Activated CD4-positive, alpha-beta memory T cell treated with anti-CD3 and anti-CD28 coated beads, Interleukin-2, amount 10 ng/mL, durations not matched to agents 7 days and 5 days (primary cell): ENCODE data around the gene NTN4. TPM values are rescaled to one million over a fixed set of nuclear protein-coding genes. Genes with fewer than 3 reads are reported as not detected.
"Not testable (repeated sequence)": the region's sequence is repeated elsewhere in the genome, so short reads cannot be mapped to it uniquely, and the experiment has no call there.

Experiments used
- CTCF ChIA-PET: fragments of 350-600 bp; sonication (Branson Sonifier 250); formaldehyde crosslinking; loops from one replicate; lab custom pipeline; 2021; ENCODE audit warnings: antibody characterized with exemption, inconsistent platforms; lab: Charles Lee
- POLR2A ChIA-PET: fragments of 350-600 bp; sonication (Branson Sonifier 250); formaldehyde crosslinking; loops from one replicate; lab custom pipeline; 2021; ENCODE audit warnings: antibody characterized with exemption; lab: Charles Lee
- DNase-seq: peaks from one replicate; pipeline ENCODE4 v3.0.0-alpha.2; 2020
- H3K27ac Mint-ChIP-seq: one replicate; pipeline ENCODE4 v1.8.0; 2021; ENCODE audit warnings: mild to moderate bottlenecking, mixed read lengths
- H3K27me3 Mint-ChIP-seq: one replicate; pipeline ENCODE4 v1.8.0; 2021; ENCODE audit warnings: mixed read lengths
- H3K36me3 Mint-ChIP-seq: one replicate; pipeline ENCODE4 v1.8.0; 2021; ENCODE audit warnings: low read depth, mixed read lengths
- H3K4me1 Mint-ChIP-seq: one replicate; pipeline ENCODE4 v1.8.0; 2021; ENCODE audit warnings: mixed read lengths
- H3K4me3 Mint-ChIP-seq: one replicate; pipeline ENCODE4 v1.8.0; 2021; ENCODE audit warnings: mild to moderate bottlenecking, mixed read lengths
- H3K9me3 Mint-ChIP-seq: one replicate; pipeline ENCODE4 v1.8.0; 2021; ENCODE audit warnings: mixed read lengths
- total RNA-seq, 2 experiments: library from RNA; stranded (reverse); gene quantifications; one replicate each; pipeline ENCODE4 v1.2.3, GENCODE V29; 2021

Gene NTN4
- total RNA-seq, 2 experiments from 2014 or later: 0.25 to 0.63 TPM

- Mint-ChIP-seq H3K4me3 (no peak overlapping the region), H3K9me3 (no peaks in the 10 kb centered on the region), H3K27me3 (peaks cover 2% of the 10 kb centered on the region), H3K27ac (no peak overlapping the region), H3K4me1 (no peaks in the 10 kb centered on the region), H3K36me3 (no peaks in the 10 kb centered on the region)
- ChIA-PET POLR2A (no interaction called here), CTCF (no interaction called here)
- no peak for DNase-seq
These were observed 165.6 kb downstream of the NTN4 start for GRCh38 chr12:95625012-95625411.

- Mint-ChIP-seq H3K36me3 (no peaks in the 10 kb centered on the region), H3K27me3 (peaks cover 2% of the 10 kb centered on the region), H3K4me3 (no peak overlapping the region), H3K4me1 (no peaks in the 10 kb centered on the region), H3K27ac (no peak overlapping the region), H3K9me3 (no peaks in the 10 kb centered on the region)
- no peak for DNase-seq
- ChIA-PET POLR2A (no interaction called here), CTCF (no interaction called here)
These were observed 166.0 kb downstream of the NTN4 start for GRCh38 chr12:95624589-95624988.

DNA sequence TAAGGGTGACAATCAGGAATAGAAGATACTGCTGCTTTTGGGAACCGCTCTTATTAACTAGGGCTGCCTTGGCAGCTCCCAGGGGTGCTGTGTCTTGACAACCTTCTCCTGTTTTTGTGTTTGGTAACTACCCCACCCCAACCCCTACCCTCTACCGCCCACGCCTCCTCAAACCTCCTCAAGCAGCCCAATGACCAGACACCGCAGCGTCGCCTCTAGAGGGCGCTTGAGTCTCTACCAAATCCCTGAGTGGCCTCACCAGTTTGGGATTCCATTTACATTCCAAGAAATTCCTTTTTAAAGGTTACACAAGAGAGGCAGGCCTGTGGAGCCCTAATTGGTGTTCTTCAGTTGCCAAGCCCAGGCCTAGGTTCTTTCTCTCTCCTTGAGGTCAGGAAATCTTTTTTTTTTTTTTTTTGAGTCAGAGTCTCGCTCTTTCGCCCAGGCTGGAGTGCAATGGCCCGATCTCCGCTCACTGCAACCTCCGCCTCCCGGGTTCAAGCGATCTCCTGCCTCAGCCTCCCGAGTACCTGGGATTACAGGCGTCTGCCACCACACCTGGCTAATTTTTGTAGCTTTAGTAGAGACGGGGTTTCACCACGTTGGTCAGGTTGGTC is 166.9 kb downstream of the NTN4 start:
- Mint-ChIP-seq H3K9me3 (no peaks in the 10 kb centered on the region), H3K4me1 (no peaks in the 10 kb centered on the region), H3K4me3 (no peak overlapping the region), H3K36me3 (no peaks in the 10 kb centered on the region), H3K27ac (no peak overlapping the region), H3K27me3 (peaks cover 2% of the 10 kb centered on the region)
- CTCF ChIA-PET: interaction anchor here (0.7 to 1.4 kb wide), 5 partner anchors 9 to 855 kb away, joined by 3 to 5 read pairs (median 3); no protein-coding TSS in a partner anchor
- peak; percentile 31 for DNase-seq
- POLR2A ChIA-PET: no interaction called here

DNA sequence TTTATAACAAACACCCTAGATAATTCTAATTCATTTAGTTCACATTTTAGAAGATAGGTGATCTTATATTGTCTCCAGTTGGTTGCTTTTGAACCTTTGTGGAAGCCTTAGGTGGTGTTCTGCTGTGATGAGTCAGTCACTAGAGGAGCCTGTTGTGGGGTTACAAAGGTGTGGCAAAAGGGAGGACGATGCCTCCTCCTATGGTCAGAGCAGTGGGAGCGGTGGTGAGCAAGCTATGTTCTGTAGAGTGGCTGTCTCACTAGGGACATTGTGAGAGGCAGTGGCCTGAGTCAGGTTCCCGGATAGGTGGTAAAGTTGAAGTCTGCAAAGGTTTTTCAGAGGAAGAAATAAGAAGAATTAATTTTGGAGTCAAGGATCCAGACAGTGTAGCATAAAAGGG is 167.7 kb downstream of the NTN4 start:
- ChIA-PET CTCF (interaction anchor here (0.6 to 1.4 kb wide), 2 partner anchors 8 to 893 kb away, joined by 4 to 5 read pairs; no protein-coding TSS in a partner anchor), POLR2A (no interaction called here)
- H3K4me1 Mint-ChIP-seq: no peaks in the 10 kb centered on the region
- H3K4me3 Mint-ChIP-seq: no peak overlapping the region
- H3K9me3 Mint-ChIP-seq: no peaks in the 10 kb centered on the region
- peaks cover 2% of the 10 kb centered on the region for H3K27me3 Mint-ChIP-seq
- no peak for DNase-seq
- H3K27ac Mint-ChIP-seq: no peak overlapping the region
- no peaks in the 10 kb centered on the region for H3K36me3 Mint-ChIP-seq

DNA sequence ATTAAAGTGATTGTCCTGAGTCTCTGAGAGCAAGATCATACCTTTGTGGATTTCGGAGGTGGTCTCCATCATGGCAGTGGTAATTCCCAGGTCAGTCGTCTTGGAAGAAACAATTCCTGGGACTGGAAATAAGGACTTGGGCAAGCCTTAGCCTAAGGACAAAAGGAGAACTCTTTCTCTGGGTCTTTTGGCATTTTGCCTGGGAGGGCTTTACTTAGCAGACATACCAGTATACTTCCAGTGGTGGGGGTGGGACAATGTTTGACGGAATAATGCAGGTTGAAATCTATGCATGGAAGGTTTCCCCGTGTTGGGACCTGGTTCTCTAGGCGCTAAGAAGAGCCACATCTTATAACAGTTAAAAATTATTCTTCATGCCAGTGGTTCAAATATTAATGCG is 168.8 kb downstream of the NTN4 start:
- no peak overlapping the region for H3K27ac Mint-ChIP-seq
- no peak overlapping the region for H3K4me3 Mint-ChIP-seq
- H3K9me3 Mint-ChIP-seq: no peaks in the 10 kb centered on the region
- H3K36me3 Mint-ChIP-seq: no peaks in the 10 kb centered on the region
- ChIA-PET CTCF (no interaction called here), POLR2A (no interaction called here)
- H3K27me3 Mint-ChIP-seq: peaks cover 3% of the 10 kb centered on the region
- DNase-seq: no peak
- H3K4me1 Mint-ChIP-seq: no peaks in the 10 kb centered on the region

- no peaks in the 10 kb centered on the region for H3K4me1 Mint-ChIP-seq
- ChIA-PET POLR2A (no interaction called here), CTCF (no interaction called here)
- no peaks in the 10 kb centered on the region for H3K9me3 Mint-ChIP-seq
- H3K27me3 Mint-ChIP-seq: peaks cover 4% of the 10 kb centered on the region
- DNase-seq: no peak
- no peak overlapping the region for H3K4me3 Mint-ChIP-seq
- no peak overlapping the region for H3K27ac Mint-ChIP-seq
- H3K36me3 Mint-ChIP-seq: no peaks in the 10 kb centered on the region
These were observed 170.4 kb downstream of the NTN4 start for GRCh38 chr12:95620171-95620570.

- POLR2A ChIA-PET, H3K4me3 Mint-ChIP-seq, H3K27me3 Mint-ChIP-seq, DNase-seq, H3K27ac Mint-ChIP-seq, H3K4me1 Mint-ChIP-seq, H3K9me3 Mint-ChIP-seq, H3K36me3 Mint-ChIP-seq: not testable (repeated sequence)
- CTCF ChIA-PET: interaction anchor here (0.6 kb wide), 1 partner anchor 1410 kb away, joined by 3 read pairs; no protein-coding TSS in a partner anchor
These were observed 174.1 kb downstream of the NTN4 start for GRCh38 chr12:95616470-95616869.

DNA sequence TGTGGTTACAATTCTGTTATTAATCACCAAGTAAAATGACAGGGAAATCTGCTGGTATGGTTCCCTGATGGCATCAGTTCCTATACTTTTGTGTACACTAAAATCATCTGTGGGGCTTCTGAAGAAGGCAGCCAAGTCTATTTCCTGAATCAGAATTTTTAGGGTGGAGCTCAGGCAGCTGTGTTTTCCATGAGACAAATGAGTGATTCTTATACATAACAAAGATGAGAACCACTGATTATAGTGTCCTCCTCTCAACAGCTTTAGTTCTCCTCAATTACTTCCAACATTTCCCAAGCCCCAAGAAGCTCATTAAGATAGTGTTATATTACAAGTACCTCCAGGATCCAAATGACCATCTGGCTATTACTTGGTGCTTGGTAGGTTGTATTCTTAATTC is 174.8 kb downstream of the NTN4 start:
- CTCF ChIA-PET: no interaction called here
- Mint-ChIP-seq H3K27ac (no peak overlapping the region), H3K9me3 (no peaks in the 10 kb centered on the region), H3K4me1 (no peaks in the 10 kb centered on the region), H3K27me3 (peaks cover 2% of the 10 kb centered on the region), H3K36me3 (no peaks in the 10 kb centered on the region), H3K4me3 (no peak overlapping the region)
- POLR2A ChIA-PET: no interaction called here
- no peak for DNase-seq

GRCh38 chr12:95614390-95614982 is 176.1 kb downstream of the NTN4 start:
- H3K27me3 Mint-ChIP-seq: peaks cover 2% of the 10 kb centered on the region
- no peak overlapping the region for H3K27ac Mint-ChIP-seq
- H3K36me3 Mint-ChIP-seq: no peaks in the 10 kb centered on the region
- H3K4me3 Mint-ChIP-seq: no peak overlapping the region
- CTCF ChIA-PET: interaction anchor here (1.1 kb wide), 1 partner anchor 9 kb away, joined by 5 read pairs; no protein-coding TSS in a partner anchor
- POLR2A ChIA-PET: no interaction called here
- DNase-seq: no peak
- no peaks in the 10 kb centered on the region for H3K4me1 Mint-ChIP-seq
- H3K9me3 Mint-ChIP-seq: no peaks in the 10 kb centered on the region

- H3K4me1 Mint-ChIP-seq: no peaks in the 10 kb centered on the region
- H3K27ac Mint-ChIP-seq: no peak overlapping the region
- H3K27me3 Mint-ChIP-seq: peaks cover 2% of the 10 kb centered on the region
- CTCF ChIA-PET: no interaction called here
- POLR2A ChIA-PET: no interaction called here
- no peaks in the 10 kb centered on the region for H3K9me3 Mint-ChIP-seq
- H3K4me3 Mint-ChIP-seq: no peak overlapping the region
- no peaks in the 10 kb centered on the region for H3K36me3 Mint-ChIP-seq
- DNase-seq: no peak
These were observed 177.5 kb downstream of the NTN4 start for GRCh38 chr12:95613021-95613420.

- no peak for DNase-seq
- no peaks in the 10 kb centered on the region for H3K36me3 Mint-ChIP-seq
- ChIA-PET CTCF (interaction anchor here (0.5 kb wide), 1 partner anchor 15 kb away, joined by 4 read pairs; no protein-coding TSS in a partner anchor), POLR2A (no interaction called here)
- no peaks in the 10 kb centered on the region for H3K4me1 Mint-ChIP-seq
- no peak overlapping the region for H3K4me3 Mint-ChIP-seq
- no peaks in the 10 kb centered on the region for H3K9me3 Mint-ChIP-seq
- H3K27ac Mint-ChIP-seq: no peak overlapping the region
- H3K27me3 Mint-ChIP-seq: peaks cover 2% of the 10 kb centered on the region
These were observed 178.8 kb downstream of the NTN4 start for GRCh38 chr12:95611676-95612309.

DNA sequence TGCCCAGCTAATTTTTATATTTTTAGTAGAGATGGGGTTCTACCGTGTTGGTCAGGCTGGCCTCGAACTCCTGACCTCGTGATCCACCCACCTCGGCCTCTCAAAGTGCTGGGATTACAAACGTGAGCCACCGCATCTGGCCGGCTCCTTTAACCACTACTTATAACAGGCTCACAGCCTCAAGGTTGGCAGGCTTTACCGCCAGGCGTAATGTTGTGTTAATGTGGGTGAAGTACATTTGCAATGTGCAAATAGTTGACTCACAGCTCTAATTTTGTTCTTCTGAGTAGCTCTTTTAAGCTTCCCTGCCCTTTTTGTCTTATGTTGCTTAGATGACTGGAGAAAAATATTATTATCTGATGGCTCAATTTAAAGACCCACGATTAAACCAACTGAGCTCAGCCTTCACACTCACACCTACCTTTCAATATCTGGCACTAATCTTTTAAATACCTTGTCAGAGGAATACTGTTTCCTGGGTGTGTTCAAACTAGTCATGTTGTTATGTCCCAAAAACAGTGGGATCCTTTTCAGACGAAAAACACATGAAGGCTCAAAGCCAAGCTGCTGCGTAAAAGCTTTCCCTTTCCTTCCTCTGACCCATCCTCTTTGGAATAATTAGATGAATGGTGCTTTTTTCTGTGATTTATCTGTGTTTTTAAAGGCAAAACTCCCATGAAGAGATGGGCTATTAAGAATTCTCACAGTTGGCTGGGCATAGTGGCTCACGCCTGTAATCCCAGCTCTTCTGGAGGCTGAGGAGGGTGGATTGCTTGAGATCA is 182.1 kb downstream of the NTN4 start:
- Mint-ChIP-seq H3K27me3 (no peaks in the 10 kb centered on the region), H3K9me3 (no peaks in the 10 kb centered on the region), H3K36me3 (no peaks in the 10 kb centered on the region), H3K4me3 (no peak overlapping the region), H3K27ac (no peak overlapping the region), H3K4me1 (no peaks in the 10 kb centered on the region)
- DNase-seq: no peak
- ChIA-PET CTCF (no interaction called here), POLR2A (no interaction called here)
